Measurements from ENCODE around the gene ZNHIT1. TPM values are rescaled to one million over a fixed set of nuclear protein-coding genes. Genes with fewer than 3 reads are reported as not detected.

Gene ZNHIT1
- total RNA-seq, 4 donors from 2014 or later, result 60.6 to 86.7 (median 77.6) TPM

GRCh38 chr7:101208794-101209193 lies 9.2 kb upstream of the ZNHIT1 start:
- peaks cover 0 to 4% (median 0%) of the 10 kb centered on the region in 4 donors for H3K27me3 ChIP-seq
- WGBS, result 94% methylated on average over 14 of the region's 14 CpGs
- H3K4me3 ChIP-seq, result no peak overlapping the region
- H3K27ac ChIP-seq (replicated peaks in 1 of 4), result no peak overlapping the region
- intact Hi-C loops (cut with DNase I), result no loop called here
- H3K4me1 ChIP-seq, result no peaks in the 10 kb centered on the region
- H3K9me3 ChIP-seq, result no peaks in the 10 kb centered on the region
- no peak for TF ChIP-seq POLR2A (IDR thresholded peaks at IDR 0.05; ENCODE audit: low read depth)
- TF ChIP-seq POLR2AphosphoS5 (IDR thresholded peaks at IDR 0.05), result no peak
- TF ChIP-seq EP300 (IDR thresholded peaks at IDR 0.05), result no peak
- no peak for TF ChIP-seq CTCF (IDR thresholded peaks at IDR 0.05)
- no peak for DNase-seq (ENCODE audit: extremely low spot score)
- H3K36me3 ChIP-seq, result peaks cover 44 to 81% (median 80%) of the 10 kb centered on the region in 4 donors

GRCh38 chr7:101210143-101210542 lies 7.8 kb upstream of the ZNHIT1 start:
- TF ChIP-seq POLR2A (IDR thresholded peaks at IDR 0.05; ENCODE audit: low read depth), result no peak
- no peak for TF ChIP-seq CTCF (IDR thresholded peaks at IDR 0.05)
- TF ChIP-seq POLR2AphosphoS5 (IDR thresholded peaks at IDR 0.05), result no peak
- no peak for TF ChIP-seq EP300 (IDR thresholded peaks at IDR 0.05)
- WGBS, result 87% methylated on average over 9 of the region's 19 CpGs

GRCh38 chr7:101211501-101211900 lies 6.5 kb upstream of the ZNHIT1 start:
- 90% methylated on average over 17 of the region's 24 CpGs for WGBS
- H3K4me1 ChIP-seq, result peaks cover 8 to 20% (median 17%) of the 10 kb centered on the region in 4 donors
- no peak for TF ChIP-seq CTCF (IDR thresholded peaks at IDR 0.05)
- TF ChIP-seq POLR2AphosphoS5 (IDR thresholded peaks at IDR 0.05), result no peak
- no peak for TF ChIP-seq POLR2A (IDR thresholded peaks at IDR 0.05; ENCODE audit: low read depth)
- TF ChIP-seq EP300 (IDR thresholded peaks at IDR 0.05), result no peak
- intact Hi-C loops (cut with DNase I), result no loop called here
- no peaks in the 10 kb centered on the region for H3K27me3 ChIP-seq
- no peaks in the 10 kb centered on the region for H3K9me3 ChIP-seq
- H3K36me3 ChIP-seq, result peaks cover 48 to 96% (median 94%) of the 10 kb centered on the region in 4 donors
- no peak overlapping the region for H3K4me3 ChIP-seq
- no peak for DNase-seq (ENCODE audit: extremely low spot score)
- H3K27ac ChIP-seq (replicated peaks in 1 of 4), result no peak overlapping the region

More at GRCh38 chr7:101210143-101210542, 7.8 kb upstream of the ZNHIT1 start:
- H3K4me3 ChIP-seq, result no peak overlapping the region
- no peak for DNase-seq (ENCODE audit: extremely low spot score)
- H3K27me3 ChIP-seq, result no peaks in the 10 kb centered on the region
- H3K27ac ChIP-seq (replicated peaks in 1 of 4), result no peak overlapping the region
- no peaks in the 10 kb centered on the region for H3K9me3 ChIP-seq
- peaks cover 0 to 6% (median 6%) of the 10 kb centered on the region in 4 donors for H3K4me1 ChIP-seq
- intact Hi-C loops (cut with DNase I), result no loop called here
- H3K36me3 ChIP-seq, result peaks cover 55 to 95% (median 93%) of the 10 kb centered on the region in 4 donors

GRCh38 chr7:101212014-101212413 lies 6.0 kb upstream of the ZNHIT1 start:
- intact Hi-C loops (cut with DNase I), result no loop called here
- TF ChIP-seq EP300 (IDR thresholded peaks at IDR 0.05), result no peak
- no peak for TF ChIP-seq CTCF (IDR thresholded peaks at IDR 0.05)
- TF ChIP-seq POLR2A (IDR thresholded peaks at IDR 0.05; ENCODE audit: low read depth), result no peak
- no peak for TF ChIP-seq POLR2AphosphoS5 (IDR thresholded peaks at IDR 0.05)
- Histone ChIP-seq H3K36me3 (peaks cover 46 to 91% (median 89%) of the 10 kb centered on the region in 4 donors), H3K4me3 (no peak overlapping the region), H3K4me1 (peaks cover 12 to 25% (median 22%) of the 10 kb centered on the region in 4 donors), H3K9me3 (no peaks in the 10 kb centered on the region), H3K27me3 (no peaks in the 10 kb centered on the region), H3K27ac (replicated peaks in 1 of 4) (no peak overlapping the region)
- WGBS, result 100% methylated on average over 4 of the region's 8 CpGs
- DNase-seq (ENCODE audit: extremely low spot score), result no peak
